ENCODE measurements around the gene EIPR1. TPM values are rescaled to one million over a fixed set of nuclear protein-coding genes. Genes with fewer than 3 reads are reported as not detected.

EIPR1 gene
- total RNA-seq, 1 experiment from 2014 or later, result 27.8 TPM

GRCh38 chr2:3142961-3143571, 234.6 kb downstream of the EIPR1 start:
- no peak overlapping the region for H3K4ac ChIP-seq (ENCODE audit: low read depth, low read length)
- H3K79me1 ChIP-seq (ENCODE audit: insufficient read depth, low read depth, low read length, poor library complexity, severe bottlenecking), result no peaks in the 10 kb centered on the region
- no peak overlapping the region for H2BK15ac ChIP-seq (ENCODE audit: low read depth, low read length)
- H2BK20ac ChIP-seq (ENCODE audit: low read depth, low read length, poor library complexity, severe bottlenecking), result no peak overlapping the region
- H3K18ac ChIP-seq (ENCODE audit: insufficient read length, low read depth, low read length), result no peak overlapping the region
- H3K14ac ChIP-seq (ENCODE audit: insufficient read depth, low read length), result peak overlapping the region; percentile 59; the same call in 1 of the 2 replicates
- no peaks in the 10 kb centered on the region for H4K20me1 ChIP-seq (ENCODE audit: control insufficient read depth, insufficient read depth, insufficient read length)
- Mint-ChIP-seq H3K4me3 (no peak overlapping the region), H3K36me3 (ENCODE audit: insufficient read depth in 1 of 3, low read depth in 3 of 3) (no peaks in the 10 kb centered on the region), H3K4me1 (peaks cover 4 to 5% of the 10 kb centered on the region in 2 experiments; a peak in 1 of 4 replicates), H3K9me3 (no peaks in the 10 kb centered on the region), H3K27ac (0 out of 7 replicates have a peak overlapping the region, but pooled peaks of 1 of the 3 experiments have one; percentile 73), H3K27me3 (ENCODE audit: low read depth) (no peaks in the 10 kb centered on the region)
- no peak overlapping the region for H3K27ac ChIP-seq (ENCODE audit: insufficient read length, low read depth, low read length)
- no peaks in the 10 kb centered on the region for H3K23me2 ChIP-seq (ENCODE audit: insufficient read length, low read depth, low read length, poor library complexity, severe bottlenecking)
- no peak overlapping the region for H3K4me2 ChIP-seq (ENCODE audit: insufficient read depth, insufficient read length, low read length)
- no peak overlapping the region for H2AK5ac ChIP-seq (ENCODE audit: insufficient read length, low read length)
- H3K9ac ChIP-seq (ENCODE audit: extremely low read depth, insufficient read length, low read length), result no peak overlapping the region
- no peak overlapping the region for H3K23ac ChIP-seq (ENCODE audit: insufficient read length, low read depth, low read length)
- no peaks in the 10 kb centered on the region for H3K27me3 ChIP-seq (ENCODE audit: insufficient read depth, low read length)
- no peaks in the 10 kb centered on the region for H3K4me1 ChIP-seq (ENCODE audit: insufficient read depth, low read length)
- no peak overlapping the region for H4K5ac ChIP-seq (ENCODE audit: insufficient read length, low read depth, low read length)
- no peak overlapping the region for H2BK12ac ChIP-seq (ENCODE audit: insufficient read length, low read depth, low read length)
- H3K9me3 ChIP-seq (ENCODE audit: control insufficient read depth, low read depth, low read length), result no peaks in the 10 kb centered on the region
- no peak overlapping the region for H4K91ac ChIP-seq (ENCODE audit: insufficient read length, low read depth, low read length)
- no peak overlapping the region for H2BK120ac ChIP-seq (ENCODE audit: low read depth, low read length, poor library complexity, severe bottlenecking)
- no peak for DNase-seq
- no peak overlapping the region for H2BK5ac ChIP-seq (ENCODE audit: insufficient read length, low read length)
- no peak overlapping the region for H4K8ac ChIP-seq (replicated peaks; ENCODE audit: insufficient read length, low read depth, low read length)
- no peak for TF ChIP-seq CTCF (conservative IDR thresholded peaks at IDR 0.05)
- no peak overlapping the region for H2AFZ ChIP-seq (ENCODE audit: low read length)
- no peak overlapping the region for H3K56ac ChIP-seq (ENCODE audit: insufficient read length, low read depth, low read length)
- no peaks in the 10 kb centered on the region for H3K79me2 ChIP-seq (ENCODE audit: insufficient read depth, low read length)
- WGBS (ENCODE audit: extremely low coverage, insufficient read length, low lambda C conversion rate), result no CpG with 5 or more reads among the region's 18 CpGs
- H3T11ph ChIP-seq (ENCODE audit: low read length), result no peak overlapping the region
